ENCODE data around the gene MB21D2. TPM values are rescaled to one million over a fixed set of nuclear protein-coding genes. Genes with fewer than 3 reads are reported as not detected.

MB21D2 gene
- total RNA-seq, 2 experiments from 2014 or later = 0.06 TPM; not detected in 1

DNA sequence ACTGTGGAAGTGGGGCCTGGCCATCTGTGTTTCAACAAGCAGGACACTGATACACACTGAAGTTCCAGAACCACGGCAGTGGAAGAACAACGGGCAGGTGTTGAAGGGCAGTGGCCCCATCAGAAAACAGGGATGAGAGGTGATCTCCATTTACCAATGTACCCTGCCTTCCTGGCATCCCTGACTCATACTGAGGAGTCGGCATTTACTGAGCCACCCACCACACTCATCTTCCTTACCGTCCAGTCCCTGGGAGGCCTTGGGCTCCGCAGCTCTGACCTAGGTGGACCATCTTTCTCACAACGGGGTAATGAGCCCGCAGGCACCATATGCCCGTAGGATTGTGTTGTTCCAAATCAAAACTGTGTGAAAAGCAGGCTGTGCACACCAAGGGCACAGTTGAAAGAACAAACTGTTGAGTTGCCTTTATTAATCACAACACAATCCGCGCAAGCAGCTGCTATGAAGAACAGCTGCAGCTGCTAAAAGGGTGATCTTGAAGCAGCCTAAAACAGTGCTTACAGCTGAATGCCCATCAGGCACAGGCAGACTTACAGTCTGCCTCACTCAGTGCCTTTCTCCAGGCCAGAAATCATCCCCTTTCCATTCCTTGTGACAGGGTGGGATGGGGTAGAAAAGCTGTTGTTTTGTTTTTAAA lies 12.9 kb downstream of the MB21D2 start:
- TF ChIP-seq, protein P1, sequence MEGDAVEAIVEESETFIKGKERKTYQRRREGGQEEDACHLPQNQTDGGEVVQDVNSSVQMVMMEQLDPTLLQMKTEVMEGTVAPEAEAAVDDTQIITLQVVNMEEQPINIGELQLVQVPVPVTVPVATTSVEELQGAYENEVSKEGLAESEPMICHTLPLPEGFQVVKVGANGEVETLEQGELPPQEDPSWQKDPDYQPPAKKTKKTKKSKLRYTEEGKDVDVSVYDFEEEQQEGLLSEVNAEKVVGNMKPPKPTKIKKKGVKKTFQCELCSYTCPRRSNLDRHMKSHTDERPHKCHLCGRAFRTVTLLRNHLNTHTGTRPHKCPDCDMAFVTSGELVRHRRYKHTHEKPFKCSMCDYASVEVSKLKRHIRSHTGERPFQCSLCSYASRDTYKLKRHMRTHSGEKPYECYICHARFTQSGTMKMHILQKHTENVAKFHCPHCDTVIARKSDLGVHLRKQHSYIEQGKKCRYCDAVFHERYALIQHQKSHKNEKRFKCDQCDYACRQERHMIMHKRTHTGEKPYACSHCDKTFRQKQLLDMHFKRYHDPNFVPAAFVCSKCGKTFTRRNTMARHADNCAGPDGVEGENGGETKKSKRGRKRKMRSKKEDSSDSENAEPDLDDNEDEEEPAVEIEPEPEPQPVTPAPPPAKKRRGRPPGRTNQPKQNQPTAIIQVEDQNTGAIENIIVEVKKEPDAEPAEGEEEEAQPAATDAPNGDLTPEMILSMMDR (conservative IDR thresholded peaks at IDR 0.05; ENCODE audit: low read length) = no peak
- TF ChIP-seq EZH2phosphoT487 (IDR thresholded peaks at IDR 0.05; ENCODE audit: borderline replicate concordance, low read depth, low read length) = no peak
- H4K20me1 ChIP-seq (ENCODE audit: insufficient read depth, low read length) = no peaks in the 10 kb centered on the region
- no peak overlapping the region for H3K27ac ChIP-seq (ENCODE audit: low read depth, low read length, poor library complexity, severe bottlenecking)
- CTCF ChIA-PET (ENCODE audit: unreplicated experiment) = no interaction called here
- H3K79me2 ChIP-seq (ENCODE audit: insufficient read depth, low read depth, low read length) = no peaks in the 10 kb centered on the region
- no peaks in the 10 kb centered on the region for H3K4me1 ChIP-seq (ENCODE audit: insufficient read depth, low read length, poor library complexity, severe bottlenecking)
- H3K4me2 ChIP-seq (ENCODE audit: low read length) = no peak overlapping the region
- no peak overlapping the region for H2AFZ ChIP-seq (ENCODE audit: low read length)
- no TSS peak for BruUV-seq (replicated peaks)
- no peaks in the 10 kb centered on the region for H3K9me2 ChIP-seq (ENCODE audit: insufficient read depth, low read length)
- no peak overlapping the region for H3K4me3 ChIP-seq (ENCODE audit: low read depth, low read length, poor library complexity, severe bottlenecking)
- no peak for DNase-seq (ENCODE audit: low spot score)
- intact Hi-C loops (cut with micrococcal nuclease; ENCODE audit: unreplicated experiment) = no loop called here
- POLR2A ChIA-PET = interaction anchor here (0.7 kb wide), 1 partner anchor 80 kb away, joined by 3 read pairs; no protein-coding TSS in a partner anchor
- no peaks in the 10 kb centered on the region for H3K36me3 ChIP-seq (ENCODE audit: insufficient read depth, low read length)
- H3K9me3 ChIP-seq (ENCODE audit: low read length) = no peaks in the 10 kb centered on the region

DNA sequence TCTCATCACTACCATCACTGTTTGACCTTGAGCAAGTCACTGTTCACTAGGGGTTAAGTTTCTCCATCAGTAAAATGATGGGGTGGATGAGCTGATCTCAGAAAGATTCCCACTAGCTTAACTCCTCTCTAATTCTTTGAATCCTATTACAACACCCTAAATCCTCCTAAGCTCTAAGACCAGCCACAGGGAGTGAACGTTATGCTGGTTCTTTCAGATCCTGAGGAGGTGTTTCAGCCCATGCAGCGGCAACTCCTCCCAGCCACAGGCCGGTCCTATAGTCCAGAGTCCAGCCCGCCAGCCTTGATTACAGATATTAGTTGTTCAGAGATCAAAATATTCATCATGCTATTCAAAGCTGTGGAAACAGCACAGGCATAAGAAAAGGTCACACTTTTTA lies 15.1 kb downstream of the MB21D2 start:
- Histone ChIP-seq H2AFZ (ENCODE audit: low read length) (no peak overlapping the region), H3K79me2 (ENCODE audit: insufficient read depth, low read depth, low read length) (no peaks in the 10 kb centered on the region), H3K4me2 (ENCODE audit: low read length) (no peak overlapping the region), H3K4me3 (ENCODE audit: low read depth, low read length, poor library complexity, severe bottlenecking) (no peak overlapping the region), H3K4me1 (ENCODE audit: insufficient read depth, low read length, poor library complexity, severe bottlenecking) (no peaks in the 10 kb centered on the region), H3K36me3 (ENCODE audit: insufficient read depth, low read length) (no peaks in the 10 kb centered on the region), H3K9me3 (ENCODE audit: low read length) (no peaks in the 10 kb centered on the region), H3K27ac (ENCODE audit: low read depth, low read length, poor library complexity, severe bottlenecking) (no peak overlapping the region), H4K20me1 (ENCODE audit: insufficient read depth, low read length) (no peaks in the 10 kb centered on the region), H3K9me2 (ENCODE audit: insufficient read depth, low read length) (no peaks in the 10 kb centered on the region)
- no peak for TF ChIP-seq EZH2phosphoT487 (IDR thresholded peaks at IDR 0.05; ENCODE audit: borderline replicate concordance, low read depth, low read length)
- TF ChIP-seq, protein P1 (conservative IDR thresholded peaks at IDR 0.05; ENCODE audit: low read length) = no peak
- BruUV-seq (replicated peaks) = no TSS peak
- intact Hi-C loops (cut with micrococcal nuclease; ENCODE audit: unreplicated experiment) = no loop called here
- CTCF ChIA-PET (ENCODE audit: unreplicated experiment) = interaction anchor here (0.7 kb wide), 1 partner anchor 194 kb away, joined by 3 read pairs; no protein-coding TSS in a partner anchor
- POLR2A ChIA-PET = no interaction called here
- no peak for DNase-seq (ENCODE audit: low spot score)

- no peaks in the 10 kb centered on the region for H3K9me3 ChIP-seq (ENCODE audit: low read length)
- H3K4me1 ChIP-seq (ENCODE audit: insufficient read depth, low read length, poor library complexity, severe bottlenecking) = no peaks in the 10 kb centered on the region
- H4K20me1 ChIP-seq (ENCODE audit: insufficient read depth, low read length) = no peaks in the 10 kb centered on the region
- DNase-seq (ENCODE audit: low spot score) = no peak
- CTCF ChIA-PET (ENCODE audit: unreplicated experiment) = no interaction called here
- BruUV-seq (replicated peaks) = no TSS peak
- H3K4me3 ChIP-seq (ENCODE audit: low read depth, low read length, poor library complexity, severe bottlenecking) = no peak overlapping the region
- POLR2A ChIA-PET = no interaction called here
- H2AFZ ChIP-seq (ENCODE audit: low read length) = no peak overlapping the region
- H3K79me2 ChIP-seq (ENCODE audit: insufficient read depth, low read depth, low read length) = no peaks in the 10 kb centered on the region
- no peak overlapping the region for H3K27ac ChIP-seq (ENCODE audit: low read depth, low read length, poor library complexity, severe bottlenecking)
- H3K4me2 ChIP-seq (ENCODE audit: low read length) = no peak overlapping the region
- no peaks in the 10 kb centered on the region for H3K36me3 ChIP-seq (ENCODE audit: insufficient read depth, low read length)
- TF ChIP-seq, protein P1 (conservative IDR thresholded peaks at IDR 0.05; ENCODE audit: low read length) = no peak
- TF ChIP-seq EZH2phosphoT487 (IDR thresholded peaks at IDR 0.05; ENCODE audit: borderline replicate concordance, low read depth, low read length) = no peak
- intact Hi-C loops (cut with micrococcal nuclease; ENCODE audit: unreplicated experiment) = no loop called here
- no peaks in the 10 kb centered on the region for H3K9me2 ChIP-seq (ENCODE audit: insufficient read depth, low read length)
Measured at GRCh38 chr3:192901435-192901834, 16.2 kb downstream of the MB21D2 start.

Data from OCI-LY7 (cell line).